GM21619 (cell line): ENCODE results near the gene CSAD.

ENCODE experiments used
- ATAC-seq: cut with Tn5 transposase; IDR thresholded peaks from one replicate; pipeline ENCODE4 v1.9.1; 2021; ENCODE audit not compliant: unreplicated experiment

Gene CSAD

DNA sequence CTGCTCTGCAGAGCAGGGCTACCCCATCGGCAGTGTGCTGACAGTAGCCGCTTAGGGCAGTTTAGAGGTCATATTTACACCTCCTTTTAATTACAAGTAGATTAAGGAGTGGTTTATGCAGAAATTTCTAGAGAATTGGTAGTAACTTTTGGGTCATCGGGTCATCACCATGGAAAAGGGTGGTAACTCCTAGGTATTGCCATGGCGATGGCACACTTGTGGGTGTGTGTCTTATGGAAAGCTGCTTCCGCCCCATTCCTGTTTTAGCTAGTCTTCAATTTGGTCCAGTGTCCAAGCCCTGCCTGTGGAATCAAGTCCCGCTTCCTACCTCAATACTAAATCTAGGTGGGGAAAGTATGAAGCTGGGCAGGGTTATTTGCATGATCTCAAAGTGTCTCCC is 29.7 kb downstream of the CSAD start:
- ATAC-seq, result no peak

DNA sequence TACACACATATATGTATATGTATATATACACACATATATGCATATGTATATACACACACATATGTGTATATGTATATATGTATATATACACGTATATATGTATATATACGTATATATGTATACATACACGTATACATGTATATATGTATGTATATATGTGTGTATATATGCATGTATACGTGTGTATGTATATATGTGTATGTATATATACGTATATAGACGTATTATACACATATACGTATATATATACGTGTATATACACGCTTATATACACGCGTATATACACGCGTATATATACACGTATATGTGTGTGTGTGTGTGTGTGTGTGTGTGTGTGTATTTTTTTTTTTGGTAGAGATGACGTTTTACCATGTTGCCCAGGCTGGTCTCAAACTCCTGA is 33.1 kb downstream of the CSAD start:
- ATAC-seq, result no peak

DNA sequence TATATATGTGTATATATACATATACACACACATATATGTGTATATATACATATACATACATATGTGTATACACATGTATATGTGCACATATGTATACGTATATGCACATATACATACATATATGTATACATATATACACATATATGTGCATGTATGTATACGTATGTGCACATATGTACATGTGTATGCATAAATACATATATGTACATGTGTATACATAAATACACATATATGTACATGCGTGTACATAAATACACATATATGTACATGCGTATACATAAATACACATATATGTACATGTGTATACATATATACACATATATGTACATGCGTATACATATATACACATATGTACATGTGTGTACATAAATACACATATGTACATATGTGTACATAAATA is 33.5 kb downstream of the CSAD start:
- ATAC-seq, result no peak

DNA sequence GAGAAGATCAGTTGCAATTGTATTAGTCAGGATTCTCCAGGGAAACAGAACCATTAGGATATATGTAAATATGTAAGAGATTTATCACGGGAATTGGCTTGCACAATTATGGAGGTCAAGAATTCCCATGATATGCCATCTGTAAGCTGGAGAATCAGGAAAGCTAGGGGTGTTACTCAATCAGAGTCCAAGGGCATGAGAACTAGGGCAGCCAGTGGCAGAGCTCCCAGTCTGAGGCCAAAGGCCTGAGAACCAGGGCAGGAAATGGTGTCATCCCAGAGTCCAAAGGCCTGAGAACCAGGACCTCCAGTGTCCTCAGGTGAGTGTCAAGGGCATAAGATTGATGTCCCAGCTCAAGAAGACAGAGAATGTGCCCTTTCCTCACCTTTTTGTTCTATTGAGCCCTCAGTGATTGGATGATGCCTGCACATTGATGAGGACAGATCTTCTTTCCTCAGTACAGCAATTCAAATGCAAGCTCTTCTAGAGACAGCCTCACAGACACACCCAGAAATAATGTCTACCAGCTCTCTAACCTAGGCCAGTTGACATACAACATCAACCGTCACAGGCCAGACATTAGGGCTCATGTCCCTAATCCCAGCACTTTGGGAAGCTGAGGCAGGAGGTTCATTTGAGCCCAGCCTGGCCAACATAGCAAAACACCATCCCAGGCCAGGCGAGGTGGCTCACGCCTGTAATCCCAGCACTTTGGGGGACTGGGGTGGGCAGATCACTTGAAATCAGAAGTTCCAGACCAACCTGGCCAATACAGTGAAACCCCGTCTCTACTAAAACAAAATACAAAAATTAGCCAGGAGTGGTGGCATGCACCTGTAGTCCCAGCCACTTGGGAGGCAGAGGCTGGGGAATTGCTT is 35.1 kb downstream of the CSAD start:
- ATAC-seq, result no peak

DNA sequence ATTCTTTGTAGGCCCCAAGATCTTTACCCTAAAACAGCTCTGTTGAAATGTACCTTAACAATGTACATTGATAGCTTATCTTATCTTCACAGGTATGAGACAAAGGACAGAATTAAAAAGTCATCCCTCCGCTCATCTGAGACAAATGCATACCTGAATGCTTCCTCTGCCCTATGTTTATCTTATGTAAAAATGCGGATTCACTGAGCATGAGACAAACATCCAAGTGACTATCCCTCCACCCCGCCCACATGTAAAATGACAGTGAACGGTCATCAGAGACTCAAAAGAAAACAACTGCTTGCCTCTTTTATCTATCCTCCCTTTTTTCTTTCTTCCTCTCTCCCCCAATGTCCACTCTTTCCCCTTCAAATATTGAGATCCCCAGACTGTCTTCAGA is 37.4 kb downstream of the CSAD start:
- ATAC-seq, result no peak

DNA sequence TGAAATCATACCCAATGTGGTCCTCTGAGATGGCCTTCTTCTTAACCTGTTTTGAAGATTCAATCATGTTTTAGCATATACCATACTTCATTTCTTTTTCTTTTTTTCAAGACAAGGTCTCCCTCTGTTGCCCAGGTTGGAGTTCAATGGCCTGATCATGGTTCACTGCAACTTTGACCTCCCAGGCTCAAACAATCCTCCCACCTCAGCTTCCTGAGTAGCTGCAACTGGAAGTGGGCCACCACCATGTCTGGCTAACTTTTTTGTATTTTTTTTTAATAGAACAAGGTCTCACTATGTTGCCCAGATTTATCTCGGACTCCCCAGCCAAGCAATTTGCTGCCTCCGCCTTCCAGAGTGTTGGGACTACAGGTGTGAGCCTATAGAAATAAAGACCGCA is 47.0 kb downstream of the CSAD start:
- no peak for ATAC-seq

DNA sequence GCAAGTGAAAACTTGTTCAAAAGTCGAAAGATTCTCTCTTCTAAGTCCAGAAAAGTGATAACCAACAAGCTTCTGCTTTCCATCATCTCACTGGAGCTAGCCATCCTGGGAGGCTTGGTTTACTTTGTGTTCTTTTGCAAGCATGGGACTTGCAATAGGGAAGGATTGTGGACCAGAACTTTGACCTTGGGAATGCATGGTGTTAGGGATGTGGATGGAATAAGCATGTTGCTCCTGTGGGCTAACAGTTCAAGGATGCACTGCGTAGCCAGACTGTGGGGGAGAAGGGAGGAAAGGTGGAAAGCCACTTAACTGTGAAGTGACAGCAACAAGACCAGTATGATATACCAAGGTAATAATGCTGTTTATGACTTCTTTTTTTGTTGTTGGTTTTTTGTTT is 48.9 kb downstream of the CSAD start:
- no peak for ATAC-seq

DNA sequence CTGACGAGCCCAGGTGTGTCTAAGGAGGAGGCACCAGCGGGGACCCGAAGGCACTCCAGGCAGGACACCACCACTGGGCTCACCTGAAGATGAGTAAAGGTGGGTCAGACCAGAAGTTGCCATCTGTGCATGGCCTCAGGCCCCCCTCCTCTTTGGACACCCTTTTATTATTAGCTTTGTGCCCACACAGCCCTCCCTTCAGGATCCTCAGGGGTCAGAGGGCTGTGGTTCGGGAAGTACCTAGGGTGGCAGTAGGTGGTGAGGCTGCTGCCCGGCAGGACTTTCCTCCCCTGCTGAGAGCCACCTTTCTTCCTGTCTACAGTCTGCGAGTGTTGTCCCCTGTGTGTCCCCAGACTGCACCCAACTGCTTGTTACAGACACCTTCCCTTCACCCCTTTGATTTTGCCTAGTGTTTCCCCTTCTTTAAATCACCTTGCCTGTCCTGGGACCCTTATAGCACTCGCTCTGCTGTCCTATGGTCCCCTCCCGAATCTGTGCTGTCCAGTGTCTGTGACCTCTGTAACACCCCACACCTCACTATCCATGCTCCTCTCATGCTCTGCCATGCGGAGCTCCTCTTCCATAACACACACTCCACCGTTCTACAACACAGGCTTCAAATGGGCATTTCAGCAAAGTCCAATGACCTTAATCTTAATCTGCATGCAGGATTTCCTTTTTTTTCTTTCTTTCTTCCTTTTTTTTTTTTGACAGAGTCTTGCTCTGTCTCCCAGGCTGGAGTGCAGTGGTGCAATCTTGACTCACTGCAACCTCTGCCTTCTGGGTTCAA is 51.8 kb downstream of the CSAD start:
- no peak for ATAC-seq

DNA sequence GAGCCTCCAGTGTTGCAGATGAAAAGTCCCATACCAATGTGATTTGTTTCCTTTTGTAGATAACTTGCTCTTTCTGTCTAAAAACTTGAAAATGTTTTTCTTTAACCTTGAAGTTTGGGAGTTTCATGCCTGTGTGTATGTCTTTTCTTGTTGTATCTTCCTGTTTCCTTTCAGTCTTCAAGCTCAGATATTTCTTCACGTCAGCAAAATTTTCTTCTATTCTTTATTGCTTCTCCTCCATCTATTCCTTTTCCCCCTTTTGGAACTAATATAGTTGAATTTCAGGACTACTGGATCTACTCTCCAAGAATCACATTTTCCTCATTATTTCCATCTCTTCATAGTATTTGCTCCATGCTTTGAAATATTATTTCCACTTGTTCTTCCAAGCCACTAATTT is 53.6 kb downstream of the CSAD start:
- no peak for ATAC-seq

DNA sequence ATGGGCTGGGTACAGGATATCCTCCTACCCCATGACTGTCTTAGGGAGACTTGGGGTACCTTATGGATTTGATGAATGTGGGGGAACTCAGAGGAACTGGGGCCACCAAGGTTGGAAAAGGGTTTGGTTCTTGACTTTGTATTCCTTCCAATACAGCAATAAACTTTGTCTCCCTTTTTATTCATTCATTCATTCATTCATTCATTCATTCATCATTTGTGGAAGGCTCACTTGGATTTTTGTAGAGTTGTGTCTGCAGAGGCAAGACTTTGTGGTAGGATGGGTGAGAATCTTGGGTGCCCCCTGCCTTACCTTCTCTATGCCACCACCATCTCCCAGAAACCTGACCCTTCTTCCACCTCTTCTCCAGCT is 56.4 kb downstream of the CSAD start:
- ATAC-seq, result no peak

DNA sequence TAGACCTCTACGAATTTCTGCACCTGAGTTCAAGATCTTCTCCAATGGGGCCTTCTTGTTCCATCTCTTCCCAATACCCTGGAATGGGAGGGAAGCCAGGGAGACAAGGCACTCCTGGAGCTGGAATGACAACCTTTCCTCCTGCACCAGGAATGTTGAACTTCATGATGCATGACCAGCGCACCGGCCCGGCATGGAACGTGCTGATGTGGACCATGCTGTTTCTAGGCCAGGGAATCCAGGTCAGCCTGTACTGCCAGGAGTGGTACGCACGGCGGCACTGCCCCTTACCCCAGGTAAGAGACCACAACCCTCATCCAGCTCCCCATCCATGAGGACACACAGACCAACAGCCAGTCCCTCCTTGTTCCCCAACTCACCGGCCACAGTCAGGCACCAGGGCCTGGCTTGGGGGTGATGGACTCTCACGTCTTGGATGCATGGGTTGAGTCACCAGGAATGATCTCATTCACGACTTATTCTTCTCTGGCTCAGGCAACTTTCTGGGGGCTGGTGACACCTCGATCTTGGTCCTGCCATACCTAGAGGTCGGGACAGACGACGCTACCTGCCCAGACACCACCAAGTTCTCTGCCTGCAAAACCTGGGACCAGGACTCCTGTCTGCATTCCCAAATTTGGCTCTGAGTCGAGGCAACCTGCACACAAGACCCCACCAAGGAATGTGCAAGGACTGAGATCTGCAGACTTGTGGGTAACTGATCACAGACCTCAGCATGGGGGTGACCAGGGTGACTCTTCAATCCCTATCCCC is 57.0 kb downstream of the CSAD start:
- ATAC-seq, result no peak

DNA sequence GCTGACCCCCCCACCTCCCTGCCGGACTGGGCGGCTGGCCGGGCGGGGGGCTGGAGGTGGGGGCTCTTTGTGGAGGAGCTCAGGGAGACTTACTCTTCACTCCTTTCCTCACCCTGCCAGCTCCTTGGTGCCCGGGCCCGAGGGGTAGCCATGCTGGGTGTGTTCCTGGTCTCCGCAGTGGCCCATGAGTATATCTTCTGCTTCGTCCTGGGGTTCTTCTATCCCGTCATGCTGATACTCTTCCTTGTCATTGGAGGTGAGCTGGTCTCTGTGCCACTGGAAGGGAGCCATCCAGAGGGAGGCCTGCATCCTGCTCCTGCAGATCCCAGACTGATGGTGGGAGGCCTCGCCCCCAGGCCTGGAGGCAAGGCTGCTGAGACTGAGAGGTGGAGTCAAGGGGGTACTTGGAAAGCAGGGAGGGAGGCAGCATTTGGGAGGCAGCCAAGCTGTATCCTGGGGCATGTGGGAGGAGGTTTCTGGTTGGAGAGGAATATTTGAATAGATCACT is 57.7 kb downstream of the CSAD start:
- ATAC-seq, result no peak

DNA sequence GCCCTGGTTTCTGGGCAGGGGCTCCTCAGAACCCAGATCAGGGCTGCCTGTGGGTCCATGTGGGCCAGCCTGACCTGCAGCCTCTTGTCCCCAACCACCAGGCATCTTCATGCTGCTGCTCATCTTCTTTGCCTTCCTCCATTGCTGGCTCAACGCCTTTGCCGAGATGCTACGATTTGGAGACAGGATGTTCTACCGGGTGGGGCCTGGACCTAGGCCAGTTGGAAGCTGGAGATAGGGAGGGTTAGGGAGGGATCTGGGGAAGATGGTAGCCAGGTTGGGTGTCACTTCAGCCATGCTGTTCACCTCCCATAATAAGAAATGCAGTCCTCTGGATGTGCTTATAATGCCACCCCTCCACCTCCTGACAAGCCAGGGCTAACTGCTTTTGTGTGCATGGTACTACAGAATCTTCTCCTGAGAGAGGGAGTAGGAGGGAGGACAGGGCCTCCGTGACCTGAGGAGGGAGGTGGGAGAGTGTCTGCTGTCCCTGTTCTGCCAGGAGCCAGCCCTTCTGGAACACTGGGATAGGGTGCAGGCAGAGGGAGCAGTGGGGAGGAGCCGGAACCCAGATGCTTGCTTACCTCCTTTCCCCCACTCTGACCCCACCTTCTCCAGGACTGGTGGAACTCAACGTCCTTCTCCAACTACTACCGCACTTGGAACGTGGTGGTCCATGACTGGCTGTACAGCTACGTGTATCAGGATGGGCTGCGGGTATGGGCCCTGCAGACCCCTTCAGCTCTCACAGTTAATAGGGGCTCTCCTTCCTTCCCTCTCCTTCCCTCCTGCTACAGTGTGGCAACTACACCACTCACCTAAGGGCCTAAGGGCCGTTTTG is 59.8 kb downstream of the CSAD start:
- ATAC-seq, result no peak

DNA sequence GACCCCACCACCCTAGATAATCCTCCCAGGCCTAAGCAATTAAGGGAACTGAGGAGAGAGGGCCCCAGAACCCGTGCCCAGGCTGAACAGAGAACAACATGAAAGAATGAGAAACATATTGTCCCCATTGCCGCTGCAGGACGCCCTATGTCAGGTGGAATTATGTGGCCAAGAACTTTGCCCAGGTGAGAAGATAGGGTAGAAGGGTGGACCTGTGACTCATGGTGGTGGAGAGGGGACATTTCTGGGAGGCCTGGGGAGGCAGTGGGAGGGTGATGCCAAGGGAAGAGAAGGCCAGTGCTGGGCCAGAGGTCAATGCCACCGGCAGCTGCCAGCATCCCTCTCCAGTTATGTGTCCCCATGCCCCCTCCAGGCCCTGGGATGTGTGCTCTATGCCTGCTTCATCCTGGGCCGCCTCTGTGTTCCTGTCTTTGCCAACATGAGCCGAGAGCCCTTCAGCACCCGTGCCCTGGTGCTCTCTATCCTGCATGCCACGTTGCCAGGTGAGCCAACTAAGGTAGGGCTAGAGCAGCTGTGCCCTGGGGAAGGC is 61.9 kb downstream of the CSAD start:
- ATAC-seq, result no peak

DNA sequence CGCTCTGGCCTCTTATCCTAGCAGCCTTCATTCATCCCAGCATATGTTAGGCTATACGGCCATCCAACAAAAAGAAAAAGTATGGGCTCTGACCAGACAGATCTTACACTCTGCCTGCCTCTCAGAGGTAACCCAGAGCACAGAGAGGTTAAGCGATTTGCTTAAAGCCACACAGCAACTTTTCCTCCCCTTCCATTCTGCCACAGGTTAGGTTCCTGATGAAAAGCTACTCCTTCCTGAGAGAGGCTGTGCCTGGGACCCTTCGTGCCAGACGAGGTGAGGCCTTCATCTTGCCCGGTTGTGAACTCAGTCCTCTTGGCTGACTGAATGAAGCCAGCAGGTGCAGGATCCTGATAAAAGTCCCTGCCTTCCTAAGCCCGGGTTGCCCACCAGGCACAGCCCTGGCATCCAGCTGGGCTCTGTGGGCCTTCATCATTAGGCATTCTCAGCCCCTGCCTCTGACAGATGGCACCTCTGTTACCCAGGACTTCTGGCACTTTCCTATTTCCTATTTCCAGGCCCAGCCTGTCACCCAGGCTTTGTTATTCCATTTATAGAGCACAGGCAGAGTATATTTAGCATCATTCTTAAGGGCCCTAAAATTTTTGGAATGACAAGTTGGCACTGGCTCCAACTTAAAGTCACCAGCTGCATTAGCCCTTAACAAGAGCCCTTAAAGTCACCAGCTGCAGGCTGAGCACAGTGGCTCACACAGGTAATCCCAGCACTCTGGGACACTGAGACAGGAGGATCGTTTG is 64.7 kb downstream of the CSAD start:
- no peak for ATAC-seq

DNA sequence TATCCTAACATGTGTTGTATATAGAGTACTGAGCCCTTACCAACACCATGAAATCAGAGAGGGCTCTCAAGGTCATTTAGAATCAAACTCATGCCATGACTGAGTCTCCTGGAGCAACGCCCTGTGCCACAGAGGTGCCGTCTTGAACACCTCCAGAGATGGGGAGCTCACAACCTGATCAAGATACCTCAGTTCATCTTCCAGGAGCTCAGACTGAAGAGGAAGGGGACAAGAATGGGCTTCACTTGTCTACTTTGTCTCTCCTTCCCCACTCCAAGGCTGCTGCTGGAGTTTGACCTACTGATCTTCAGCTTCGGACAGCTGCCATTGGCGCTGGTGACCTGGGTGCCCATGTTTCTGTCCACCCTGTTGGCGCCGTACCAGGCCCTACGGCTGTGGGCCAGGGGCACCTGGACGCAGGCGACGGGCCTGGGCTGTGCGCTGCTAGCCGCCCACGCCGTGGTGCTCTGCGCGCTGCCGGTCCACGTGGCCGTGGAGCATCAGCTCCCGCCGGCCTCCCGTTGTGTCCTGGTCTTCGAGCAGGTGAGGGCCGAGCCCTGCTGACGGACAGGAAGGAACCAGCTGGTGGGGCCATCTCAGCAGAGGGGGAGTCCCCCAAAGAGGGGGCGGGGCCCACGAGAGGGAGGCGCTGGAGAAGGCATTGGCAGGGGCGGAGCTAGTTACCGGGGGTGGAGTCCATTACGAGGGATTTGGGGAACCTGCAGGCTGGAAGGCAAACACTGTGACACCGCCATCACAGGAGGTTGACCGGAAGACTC is 65.4 kb downstream of the CSAD start:
- ATAC-seq, result no peak

DNA sequence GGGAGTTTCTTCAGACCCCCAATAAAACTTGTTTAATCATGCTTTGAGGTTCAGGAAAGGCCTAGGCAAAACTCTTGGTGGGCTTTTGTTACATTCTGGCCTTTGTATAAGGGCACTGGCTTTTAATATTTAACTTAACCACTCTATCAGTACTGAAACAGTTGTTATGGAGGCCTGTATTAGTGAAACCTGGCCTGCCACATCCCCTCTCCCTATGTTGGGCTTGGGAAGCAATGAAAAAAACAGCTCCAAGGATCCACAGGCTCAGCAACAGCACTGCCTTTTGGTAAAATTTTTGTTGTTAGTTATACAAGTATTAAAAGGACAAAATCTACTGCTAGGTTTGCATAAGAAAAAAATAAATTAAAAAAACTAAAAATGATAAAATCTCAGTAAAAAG is 66.8 kb downstream of the CSAD start:
- no peak for ATAC-seq

DNA sequence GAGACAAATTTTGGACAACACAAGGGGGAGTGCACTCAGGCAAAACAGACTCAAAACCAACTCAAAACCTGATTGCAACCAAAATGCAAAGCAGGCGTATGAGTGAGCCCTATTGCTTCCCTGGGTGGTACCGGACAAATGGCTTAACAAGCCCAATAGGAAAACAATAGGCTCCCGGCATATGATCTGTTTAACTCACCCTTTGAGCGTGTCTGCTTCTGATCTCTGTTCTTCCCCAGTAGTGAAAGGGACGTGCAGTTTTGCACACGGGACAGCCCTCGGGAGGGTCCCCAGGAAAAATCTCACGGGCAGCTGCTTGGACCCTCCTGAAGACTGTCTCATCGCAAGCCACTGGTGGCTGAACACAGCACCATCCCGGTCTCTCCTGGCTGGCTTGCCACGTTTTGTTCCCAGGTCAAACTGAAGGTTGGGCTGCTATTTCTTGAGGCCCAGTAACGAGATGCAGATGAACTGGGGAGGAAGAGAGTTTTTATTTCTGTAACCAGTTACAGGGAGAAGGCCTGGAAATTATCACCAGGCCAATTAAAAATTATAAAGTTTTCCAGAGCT is 67.5 kb downstream of the CSAD start:
- ATAC-seq, result no peak
